A549 (cell line): Measurements from ENCODE around the gene HS3ST3A1. TPM values are rescaled to one million over a fixed set of nuclear protein-coding genes. Genes with fewer than 3 reads are reported as not detected.

Experiments
- ATAC-seq, 2 experiments: fragments of 200-7000 bp in 1 of 2; fragments of >200 bp in 1 of 2; cut with Nextera tagmentation in 1 of 2; cut with Tn5 transposase in 1 of 2; 3 replicates each; pipeline versions ENCODE4 v1.8.0 to v1.9.1; 2018 to 2020; ENCODE audit warnings: mild to moderate bottlenecking in 1 of 2, moderate library complexity in 1 of 2
- CTCF ChIA-PET: fragments of 300-600 bp; sonication (Branson Sonifier 250); formaldehyde crosslinking; extraction: SDS; loops from one replicate; lab custom pipeline; 2021; ENCODE audit warnings: antibody characterized with exemption, inconsistent platforms; lab: Yijun Ruan, JAX
- POLR2A ChIA-PET: fragments of 350-600 bp; formaldehyde crosslinking; extraction: SDS; loops from one replicate; lab custom pipeline; 2021; ENCODE audit warnings: antibody characterized with exemption, inconsistent platforms; lab: Yijun Ruan, JAX
- DNase-seq, 2 experiments: peaks; one replicate each; pipeline versions ENCODE4 v3.0.0 to v3.0.0-alpha.2; 2011 to 2016; ENCODE audit warnings: low read depth in 1 of 2, low spot score in 1 of 2
- FAIRE-seq: peaks from 2 replicates; lab custom pipeline; 2011; peaks lifted over from hg19 to GRCh38; lab: Jason Lieb, UNC
- H3K27ac ChIP-seq, 2 experiments: fragments of >200 bp; sonication (Bioruptor Twin); formaldehyde crosslinking; 3 replicates each; pipeline ENCODE4 v1.5.1; 2016 to 2017
- H3K4me1 ChIP-seq: fragments of >200 bp; sonication (Bioruptor Twin); formaldehyde crosslinking; 3 replicates; pipeline ENCODE4 v1.6.1; 2016
- H3K4me2 ChIP-seq: fragments of >200 bp; sonication (Bioruptor Twin); formaldehyde crosslinking; 3 replicates; pipeline ENCODE4 v1.6.1; 2016
- H3K4me3 ChIP-seq: fragments of >200 bp; sonication (Bioruptor Twin); formaldehyde crosslinking; 3 replicates; pipeline ENCODE4 v1.5.1; 2016
- H3K9me3 ChIP-seq: fragments of >200 bp; sonication (Bioruptor Twin); formaldehyde crosslinking; 3 replicates; pipeline ENCODE4 v1.6.1; 2016
- BHLHE40 ChIP-seq: IDR thresholded peaks from 2 replicates; pipeline ENCODE4 v1.6.1; 2012; ENCODE audit warnings: low read depth, low read length, inconsistent platforms
- CEBPB ChIP-seq, 2 experiments: fragments of >200 bp in 1 of 2; sonication (Bioruptor Twin) in 1 of 2; formaldehyde crosslinking in 1 of 2; IDR thresholded peaks; 2 replicates each; pipeline ENCODE4 v1.6.1; 2012 to 2016
- CHD2 ChIP-seq: fragments of 150-350 bp; IDR thresholded peaks from 2 replicates; pipeline ENCODE4 v1.6.1; 2014; ENCODE audit warnings: low read length; ENCODE audit not compliant: partially characterized antibody
- CHD4 ChIP-seq: fragments of 200-600 bp; sonication (generic); IDR thresholded peaks from 2 replicates; pipeline ENCODE4 v1.6.1; 2016; ENCODE audit warnings: antibody characterized with exemption, mild to moderate bottlenecking, borderline replicate concordance
- EHMT2 ChIP-seq: fragments of 200-600 bp; sonication (generic); IDR thresholded peaks from 2 replicates; pipeline ENCODE4 v1.6.1; 2016; ENCODE audit warnings: antibody characterized with exemption, low read depth, mild to moderate bottlenecking, moderate library complexity
- ELK1 ChIP-seq: fragments of 150-350 bp; IDR thresholded peaks from 2 replicates; pipeline ENCODE4 v1.6.1; 2014; ENCODE audit warnings: low read depth, mild to moderate bottlenecking, low read length
- EP300 ChIP-seq, 2 experiments: fragments of >200 bp; sonication (Bioruptor Twin); formaldehyde crosslinking; IDR thresholded peaks; 2 replicates in 1 of 2; 3 replicates in 1 of 2; pipeline ENCODE4 v1.6.1; 2016 to 2017
- HES2 ChIP-seq: fragments of >200 bp; sonication (Bioruptor Twin); formaldehyde crosslinking; IDR thresholded peaks from 2 replicates; pipeline ENCODE4 v1.6.1; 2016
- HEYL ChIP-seq: fragments of 250-450 bp; sonication (Bioruptor Pico); IDR thresholded peaks from 2 replicates; pipeline ENCODE4 v1.8.0; 2021; ENCODE audit warnings: mild to moderate bottlenecking, moderate library complexity
- HMGXB4 ChIP-seq: fragments of 250-450 bp; sonication (Bioruptor Pico); IDR thresholded peaks from 2 replicates; pipeline ENCODE4 v1.5.0; 2021; ENCODE audit warnings: mild to moderate bottlenecking, moderate library complexity, borderline replicate concordance
- HOXA7 ChIP-seq: fragments of 250-450 bp; sonication (Bioruptor Pico); IDR thresholded peaks from 2 replicates; pipeline ENCODE4 v1.5.0; 2020; ENCODE audit warnings: mild to moderate bottlenecking, moderate library complexity
- MAFK ChIP-seq: fragments of 450-650 bp; IDR thresholded peaks from 2 replicates; pipeline ENCODE4 v1.6.1; 2014; ENCODE audit not compliant: partially characterized antibody
- MAZ ChIP-seq: fragments of 150-350 bp; IDR thresholded peaks from 2 replicates; pipeline ENCODE4 v1.6.1; 2014; ENCODE audit warnings: antibody characterized with exemption, low read depth, low read length, borderline replicate concordance
- NR3C1 ChIP-seq: fragments of >200 bp; sonication (Bioruptor Twin); formaldehyde crosslinking; IDR thresholded peaks from 3 replicates; pipeline ENCODE4 v1.6.1; 2017
- PBX3 ChIP-seq: IDR thresholded peaks from 2 replicates; pipeline ENCODE4 v1.6.1; 2012
- RCOR1 ChIP-seq: fragments of 150-350 bp; IDR thresholded peaks from 2 replicates; pipeline ENCODE4 v1.6.1; 2014; ENCODE audit warnings: antibody characterized with exemption, low read length, low read depth
- RFX5 ChIP-seq: fragments of 450-650 bp; IDR thresholded peaks from 2 replicates; pipeline ENCODE4 v1.7.1; 2014; ENCODE audit warnings: antibody characterized with exemption, mild to moderate bottlenecking, moderate library complexity
- RNF2 ChIP-seq: fragments of 200-600 bp; sonication (generic); IDR thresholded peaks from 2 replicates; pipeline ENCODE4 v1.6.1; 2016; ENCODE audit warnings: low read depth, mild to moderate bottlenecking, antibody characterized with exemption, moderate library complexity, borderline replicate concordance
- TP53 ChIP-seq: fragments of 250-450 bp; sonication (Bioruptor Pico); IDR thresholded peaks from 2 replicates; pipeline ENCODE4 v1.5.0; 2021; ENCODE audit warnings: mild to moderate bottlenecking, moderate library complexity
- ZC3H11A ChIP-seq: fragments of 450-650 bp; IDR thresholded peaks from 2 replicates; pipeline ENCODE4 v1.6.1; 2014; ENCODE audit warnings: antibody characterized with exemption, mild to moderate bottlenecking
- ZSCAN20 ChIP-seq: fragments of 250-450 bp; sonication (Bioruptor Pico); IDR thresholded peaks from 2 replicates; pipeline ENCODE4 v1.8.0; 2022; ENCODE audit warnings: mild to moderate bottlenecking, moderate library complexity
- WGBS: methylation state at CpG from one replicate; pipeline ENCODE4 v1.1.6; 2017; ENCODE audit errors: missing lambda C conversion rate; 5-methylcytosine and 5-hydroxymethylcytosine counted together
- polyA plus RNA-seq, 4 experiments: library from polyadenylated mRNA; depleted of rRNA in 3 of 4; stranded (reverse); fragments of >200 nt; fragmentation: RNase III in 1 of 4; extraction: RNeasy Plus Mini Kit Qiagen cat#74134 plus additional on column Dnase treatment in 1 of 4; gene quantifications; 2 replicates in 3 of 4; 3 replicates in 1 of 4; pipeline ENCODE4 v1.2.3, GENCODE V29; 2011 to 2017
- TF ChIP-seq, protein P1 (sequence below): IDR thresholded peaks from 2 replicates; pipeline ENCODE4 v1.6.1; 2012; ENCODE audit warnings: low read depth, borderline replicate concordance
- TF ChIP-seq, protein P2 (sequence below): IDR thresholded peaks from 2 replicates; pipeline ENCODE4 v1.6.1; 2012

The HS3ST3A1 gene
- polyA plus RNA-seq, 2 of the 4 experiments (the other 2 are of a cell fraction), result not detected

- no peak for ATAC-seq
- 0% methylated on average over 1 of the region's 1 CpG for WGBS
- no peak for FAIRE-seq
- TF ChIP-seq ZC3H11A (no peak), ELK1 (no peak), RNF2 (no peak), TP53 (CRISPR knock-in tag) (no peak), CHD2 (no peak), ZSCAN20 (no peak), NR3C1 (no peak), EHMT2 (no peak), HOXA7 (CRISPR knock-in tag) (no peak), HES2 (no peak), BHLHE40 (no peak), EP300 (IDR thresholded peaks at IDR 0.05) (no peak)
- TF ChIP-seq, protein P1, sequence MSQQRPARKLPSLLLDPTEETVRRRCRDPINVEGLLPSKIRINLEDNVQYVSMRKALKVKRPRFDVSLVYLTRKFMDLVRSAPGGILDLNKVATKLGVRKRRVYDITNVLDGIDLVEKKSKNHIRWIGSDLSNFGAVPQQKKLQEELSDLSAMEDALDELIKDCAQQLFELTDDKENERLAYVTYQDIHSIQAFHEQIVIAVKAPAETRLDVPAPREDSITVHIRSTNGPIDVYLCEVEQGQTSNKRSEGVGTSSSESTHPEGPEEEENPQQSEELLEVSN, result no peak
- TF ChIP-seq, protein P2, sequence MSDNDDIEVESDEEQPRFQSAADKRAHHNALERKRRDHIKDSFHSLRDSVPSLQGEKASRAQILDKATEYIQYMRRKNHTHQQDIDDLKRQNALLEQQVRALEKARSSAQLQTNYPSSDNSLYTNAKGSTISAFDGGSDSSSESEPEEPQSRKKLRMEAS, result no peak
- CTCF ChIA-PET, result no interaction called here
- POLR2A ChIA-PET, result no interaction called here
- no peak for DNase-seq
- H3K4me2 ChIP-seq, result no peak overlapping the region
- H3K27ac ChIP-seq, result no peak overlapping the region
- no peak overlapping the region for H3K4me3 ChIP-seq
- no peaks in the 10 kb centered on the region for H3K4me1 ChIP-seq
- H3K9me3 ChIP-seq, result peaks cover 14% of the 10 kb centered on the region; the same call in 2 of the 3 replicates
Observed at GRCh38 chr17:13534946-13535345, 66.8 kb downstream of the HS3ST3A1 start.

DNA sequence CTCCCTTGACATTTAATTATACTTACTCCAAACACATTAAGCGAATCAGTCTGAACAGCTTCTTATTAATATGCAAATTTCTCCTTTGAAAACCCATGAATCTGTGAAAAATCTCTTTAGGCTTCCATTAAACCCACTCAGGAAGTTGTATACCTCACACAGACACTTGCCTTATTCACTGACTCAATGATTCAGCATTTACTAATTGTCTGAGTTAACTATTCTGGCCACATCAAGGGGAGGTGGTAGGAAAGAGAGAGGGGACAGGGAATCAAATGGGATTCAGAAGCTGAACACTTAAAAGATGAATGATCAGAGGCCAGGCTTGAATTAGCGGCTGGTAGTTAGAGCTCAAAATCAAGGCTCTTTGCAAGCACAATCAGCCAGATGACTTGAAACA lies 70.0 kb downstream of the HS3ST3A1 start:
- Histone ChIP-seq H3K4me1 (no peaks in the 10 kb centered on the region), H3K27ac (no peak overlapping the region), H3K4me2 (no peak overlapping the region)
- POLR2A ChIA-PET, result no interaction called here
- FAIRE-seq (no peak), ATAC-seq (no peak)
- CTCF ChIA-PET, result no interaction called here
- no peak for TF ChIP-seq HEYL (CRISPR knock-in tag)
- peak; percentile 6 for TF ChIP-seq MAFK
- no peak for TF ChIP-seq RNF2
- TF ChIP-seq CEBPB (IDR thresholded peaks at IDR 0.05), result no peak
- TF ChIP-seq HMGXB4 (CRISPR knock-in tag), result no peak
- TF ChIP-seq RCOR1, result no peak
- TF ChIP-seq, all 56 proteins: peak for 1
- no peaks in the 10 kb centered on the region; the same call in 2 of the 3 replicates for H3K9me3 ChIP-seq
- no peak for DNase-seq
- 44% methylated on average over 2 of the region's 2 CpGs for WGBS
- no peak overlapping the region for H3K4me3 ChIP-seq

DNA sequence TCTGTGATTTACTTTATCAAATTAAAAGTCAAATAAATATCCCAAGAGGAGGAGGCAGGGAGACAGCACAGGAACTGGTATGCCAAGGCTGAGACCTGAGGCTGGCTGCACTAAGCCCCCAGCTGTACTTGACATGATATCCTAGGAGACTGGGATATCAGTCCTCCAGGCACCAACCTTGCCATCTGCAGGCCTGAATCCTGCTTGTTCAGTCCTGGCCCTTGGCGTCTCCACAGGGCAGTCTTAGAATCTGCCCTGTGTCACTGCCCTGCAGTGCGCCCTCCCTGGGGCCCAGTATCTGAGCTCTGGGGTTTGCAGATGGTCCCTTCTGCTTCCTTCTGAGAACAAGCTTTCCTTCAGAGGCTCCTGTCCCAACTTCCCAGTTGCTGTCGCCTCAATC lies 75.9 kb downstream of the HS3ST3A1 start:
- Histone ChIP-seq H3K9me3 (no peaks in the 10 kb centered on the region), H3K4me3 (no peak overlapping the region), H3K4me1 (no peaks in the 10 kb centered on the region), H3K4me2 (no peak overlapping the region), H3K27ac (no peak overlapping the region)
- ChIA-PET CTCF (interaction anchor here (1.2 to 1.4 kb wide), 2 partner anchors 11 to 71 kb away, joined by 3 read pairs; no protein-coding TSS in a partner anchor), POLR2A (no interaction called here)
- DNase-seq (no peak), ATAC-seq (no peak), FAIRE-seq (no peak)
- WGBS, result 44% methylated on average over 3 of the region's 3 CpGs
- no peak for TF ChIP-seq ZC3H11A
- TF ChIP-seq MAZ, result no peak
- TF ChIP-seq MAFK, result no peak
- TF ChIP-seq CHD4, result no peak
- TF ChIP-seq TP53 (CRISPR knock-in tag), result no peak
- TF ChIP-seq, protein P1, result no peak
- TF ChIP-seq ELK1, result no peak
- TF ChIP-seq PBX3, result no peak
- TF ChIP-seq RFX5, result no peak
